A549 (cell line): ENCODE data around the gene PRKCQ.

Experiments
- CHD2 ChIP-seq: fragments of 150-350 bp; IDR thresholded peaks from 2 replicates; pipeline ENCODE4 v1.6.1; 2014; ENCODE audit warnings: low read length; ENCODE audit not compliant: partially characterized antibody
- CTCF ChIP-seq: fragments of >200 bp; sonication (Bioruptor Twin); formaldehyde crosslinking; IDR thresholded peaks from 3 replicates; pipeline ENCODE4 v1.5.1; 2016
- HES2 ChIP-seq: fragments of >200 bp; sonication (Bioruptor Twin); formaldehyde crosslinking; IDR thresholded peaks from 2 replicates; pipeline ENCODE4 v1.6.1; 2016
- NFE2L2 ChIP-seq: fragments of 150-350 bp; conservative IDR thresholded peaks from 2 replicates; pipeline ENCODE4 v1.6.1; 2014; ENCODE audit warnings: low read length
- POLR2A ChIP-seq: IDR thresholded peaks from 2 replicates; pipeline ENCODE4 v1.6.1; 2012; ENCODE audit warnings: mild to moderate bottlenecking, low read length

DNA sequence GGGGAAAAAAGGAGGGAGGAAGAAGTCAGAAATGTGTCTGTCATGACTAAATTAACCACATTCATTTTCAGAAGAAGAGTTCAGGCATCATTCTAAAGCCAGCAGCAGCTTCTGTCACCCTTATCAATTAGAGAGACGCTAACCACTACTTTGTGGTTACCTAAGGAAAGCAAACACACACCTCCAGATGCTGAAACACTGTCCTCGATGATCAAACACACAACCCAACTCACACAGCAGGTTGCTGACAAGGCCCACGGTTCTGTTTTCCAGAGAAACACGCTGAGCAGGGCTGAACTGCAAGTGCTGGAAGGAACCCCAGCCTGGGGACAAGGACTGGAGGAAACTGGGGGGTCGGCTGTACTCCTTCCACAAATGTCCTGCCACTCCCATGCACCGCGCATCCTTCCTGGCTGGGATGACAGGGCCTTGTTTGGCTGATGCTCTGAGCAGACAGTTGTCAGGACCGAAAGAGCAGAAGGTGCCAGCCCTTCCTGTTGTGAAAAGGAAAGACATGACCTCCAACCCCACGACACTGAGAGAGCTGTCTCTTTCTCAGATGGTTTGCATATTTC, 36.6 kb downstream of the PRKCQ start:
- TF ChIP-seq CTCF (no peak), POLR2A (no peak), NFE2L2 (no peak), CHD2 (no peak), HES2 (no peak)
